COLO829 (cell line): ENCODE data around the gene KISS1R.

Source experiments
- DNase-seq: peaks from one replicate; pipeline ENCODE4 v3.0.0; 2012; ENCODE audit warnings: low spot score

The KISS1R gene

GRCh38 chr19:900043-900301 is 17.2 kb upstream of the KISS1R start:
- DNase-seq: no peak

GRCh38 chr19:900302-901111 is 16.6 kb upstream of the KISS1R start:
- peak; percentile 65 for DNase-seq

GRCh38 chr19:901216-902092 is 15.7 kb upstream of the KISS1R start:
- no peak for DNase-seq

- DNase-seq: no peak
These were observed 15.1 kb upstream of the KISS1R start for GRCh38 chr19:902093-902370.

GRCh38 chr19:902446-903226 is 14.5 kb upstream of the KISS1R start:
- DNase-seq: no peak

GRCh38 chr19:903266-903797 is 13.8 kb upstream of the KISS1R start:
- no peak for DNase-seq

- DNase-seq: no peak
These were observed 12.6 kb upstream of the KISS1R start for GRCh38 chr19:904545-904944.

- DNase-seq: no peak
These were observed 10.7 kb upstream of the KISS1R start for GRCh38 chr19:906480-906879.

GRCh38 chr19:907183-907853 is 9.8 kb upstream of the KISS1R start:
- DNase-seq: no peak

GRCh38 chr19:911197-912033 is 5.7 kb upstream of the KISS1R start:
- no peak for DNase-seq

- DNase-seq: no peak
These were observed 4.7 kb upstream of the KISS1R start for GRCh38 chr19:912181-913079.

GRCh38 chr19:913080-913748 is 3.9 kb upstream of the KISS1R start, which contains the start of gene R3HDM4:
TSS of gene R3HDM4 (minus strand) at chr19:913219. CDS start at chr19:913157, 62 bp downstream.
- peak; percentile 66 for DNase-seq

- no peak for DNase-seq
These were observed 349 bp upstream of the KISS1R start for GRCh38 chr19:916645-917322.

GRCh38 chr19:918152-918437 is 962 bp downstream of the KISS1R start:
- DNase-seq: no peak

GRCh38 chr19:918481-919198 is 1.5 kb downstream of the KISS1R start:
- no peak for DNase-seq

GRCh38 chr19:919199-920050 is 2.3 kb downstream of the KISS1R start:
- DNase-seq: no peak

- DNase-seq: no peak
These were observed 3.1 kb downstream of the KISS1R start for GRCh38 chr19:920051-920864.
